H1 (cell line): ENCODE measurements around the gene MOV10L1. TPM values are rescaled to one million over a fixed set of nuclear protein-coding genes. Genes with fewer than 3 reads are reported as not detected.

ENCODE experiments used
- BACH1 ChIP-seq: IDR thresholded peaks from 2 replicates; pipeline ENCODE4 v1.6.1; 2012; ENCODE audit warnings: low read length, improper control_type of control experiment
- CBX8 ChIP-seq: fragments of 300-800, 300-1000 bp; sonication (generic); IDR thresholded peaks from 2 replicates; pipeline ENCODE4 v1.7.1; 2016; ENCODE audit warnings: low read depth, low read length, borderline replicate concordance
- GTF2F1 ChIP-seq: IDR thresholded peaks from 2 replicates; pipeline ENCODE4 v1.6.1; 2012; ENCODE audit warnings: low read depth, low read length, improper control_type of control experiment, borderline replicate concordance
- HDAC2 ChIP-seq, 2 experiments: fragments of 300-600 bp in 1 of 2; sonication (generic) in 1 of 2; IDR thresholded peaks; 2 replicates each; pipeline ENCODE4 v1.6.1; 2011 to 2012; ENCODE audit warnings: low read depth in 2 of 2, low read length in 2 of 2, mild to moderate bottlenecking in 2 of 2, moderate library complexity in 2 of 2, borderline replicate concordance in 1 of 2, inconsistent platforms in 1 of 2
- KDM1A ChIP-seq: fragments of 200-600, 300-600 bp; sonication (generic); IDR thresholded peaks from 2 replicates; pipeline ENCODE4 v1.7.1; 2016; ENCODE audit warnings: mild to moderate bottlenecking, low read length, borderline replicate concordance
- MAFK ChIP-seq: IDR thresholded peaks from 2 replicates; pipeline ENCODE4 v1.6.1; 2012; ENCODE audit warnings: low read depth, mild to moderate bottlenecking, improper control_type of control experiment, low read length
- NANOG ChIP-seq: IDR thresholded peaks from 2 replicates; pipeline ENCODE4 v1.6.1; 2011; ENCODE audit warnings: low read length, low read depth, mild to moderate bottlenecking, inconsistent platforms; ENCODE audit not compliant: insufficient read depth, poor library complexity, severe bottlenecking
- RBBP5 ChIP-seq: IDR thresholded peaks from 2 replicates; pipeline ENCODE4 v1.7.1; 2012; ENCODE audit warnings: low read depth, mild to moderate bottlenecking, inconsistent platforms, low read length, moderate library complexity, borderline replicate concordance
- SP1 ChIP-seq: IDR thresholded peaks from 2 replicates; pipeline ENCODE4 v1.6.1; 2011; ENCODE audit warnings: low read depth, low read length
- SP4 ChIP-seq: IDR thresholded peaks from 2 replicates; pipeline ENCODE4 v1.6.1; 2012; ENCODE audit warnings: low read length, inconsistent platforms
- SUZ12 ChIP-seq: fragments of 200-600 bp; sonication (generic); IDR thresholded peaks from 2 replicates; pipeline ENCODE4 v1.6.1; 2012; ENCODE audit warnings: mild to moderate bottlenecking, inconsistent platforms, low read length, moderate library complexity, mixed read lengths
- TAF7 ChIP-seq: optimal IDR thresholded peaks from 2 replicates; pipeline ENCODE3; 2011; ENCODE audit warnings: low read depth, mild to moderate bottlenecking, inconsistent platforms, low read length, moderate library complexity, borderline replicate concordance
- YY1 ChIP-seq: IDR thresholded peaks from 2 replicates; pipeline ENCODE4 v1.6.1; 2011; ENCODE audit warnings: low read depth, mild to moderate bottlenecking, low read length
- polyA plus RNA-seq, 7 experiments: library from polyadenylated mRNA; depleted of rRNA in 3 of 7; stranded (reverse) in 5 of 7; unstranded in 2 of 7; fragments of >200 nt in 5 of 7; fragments of 200-250 nt in 2 of 7; gene quantifications; 1 replicate in 5 of 7; 2 replicates in 1 of 7; 4 replicates in 1 of 7; pipeline versions ENCODE4 v1.2.1 to v1.2.3, GENCODE V29; 2011 to 2013; ENCODE audit warnings: missing spikeins in 2 of 7, mixed read lengths in 2 of 7
- total RNA-seq: library from RNA; stranded (reverse); fragmentation: NEBNext Ultra II Directional; extraction: Animal tissue kit (Norgen Biotek cat#: 25700); gene quantifications from 2 replicates; pipeline ENCODE4 v1.2.1, GENCODE V29; 2021
- TF ChIP-seq, protein P1 (sequence below): IDR thresholded peaks from 2 replicates; pipeline ENCODE4 v1.6.1; 2012; ENCODE audit warnings: low read length, inconsistent platforms
- TF ChIP-seq, protein P2 (sequence below): IDR thresholded peaks from 2 replicates; pipeline ENCODE4 v1.6.1; 2011; ENCODE audit warnings: low read depth, mild to moderate bottlenecking, low read length; ENCODE audit not compliant: insufficient read depth
- TF ChIP-seq, protein P3 (sequence below), 3 experiments: IDR thresholded peaks; 1 replicate in 2 of 3; 2 replicates in 1 of 3; pipeline versions ENCODE4 v1.5.1 to v1.6.1; 2011; ENCODE audit warnings: low read length in 3 of 3, mild to moderate bottlenecking in 3 of 3, inconsistent platforms in 2 of 3, low read depth in 1 of 3, moderate library complexity in 1 of 3; ENCODE audit not compliant: insufficient read depth in 1 of 3; ENCODE audit errors: control extremely low read depth in 1 of 3
- TF ChIP-seq, protein P4 (sequence below): IDR thresholded peaks from 2 replicates; pipeline ENCODE4 v1.6.1; 2012; ENCODE audit warnings: inconsistent platforms

The MOV10L1 gene
- total and polyA plus RNA-seq, 2 of the 8 experiments (the other 6 are each of a cell fraction or from before 2014, with no cell fraction given): 0.32 TPM; not detected in 1

DNA sequence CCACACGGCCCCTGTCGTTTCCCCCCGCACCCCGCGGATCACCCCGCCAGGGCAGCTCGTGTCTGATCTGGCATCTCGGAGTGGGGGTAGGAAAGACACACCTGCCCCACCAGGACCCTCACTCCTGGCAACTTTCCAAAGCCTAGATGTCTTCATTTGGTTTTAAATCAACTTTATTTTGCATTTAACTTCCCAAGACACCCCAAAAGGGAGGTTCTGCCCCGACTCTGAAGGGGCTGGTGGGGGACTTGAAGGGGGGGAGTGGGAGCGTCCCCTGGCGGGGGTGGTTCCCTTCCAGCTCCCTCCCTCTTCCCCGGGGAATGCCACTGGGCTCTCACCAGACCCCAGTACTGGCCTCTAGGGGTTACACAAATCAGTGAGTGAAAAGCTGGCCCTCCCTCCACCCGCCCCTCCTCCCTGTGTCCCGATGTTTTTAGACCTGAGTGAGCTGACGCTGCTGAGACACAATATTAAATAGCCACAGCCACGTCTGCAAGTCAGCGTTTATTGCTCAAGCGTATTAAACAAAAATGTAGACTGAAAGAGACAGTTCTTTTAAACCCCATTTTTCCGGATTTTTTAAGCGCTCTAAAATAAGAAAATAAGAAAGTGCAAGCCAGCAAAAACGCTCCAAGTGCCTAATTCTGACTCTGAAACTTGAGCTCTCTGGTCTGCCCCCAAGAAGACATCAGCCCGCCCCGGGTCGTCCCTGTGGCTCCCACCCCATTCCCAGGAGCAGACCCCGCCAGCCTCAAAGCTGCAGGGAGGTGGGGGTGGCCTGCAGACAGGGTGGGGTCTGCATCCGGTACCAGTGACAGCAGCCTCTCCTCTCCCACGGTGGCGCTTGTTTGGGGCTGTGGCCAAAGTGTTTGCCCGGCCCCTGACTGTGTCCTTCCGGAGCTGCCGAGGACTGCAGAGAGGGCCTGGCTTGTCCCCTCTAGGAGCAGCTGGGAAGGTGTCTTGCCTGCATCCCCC is 30.6 kb upstream of the MOV10L1 start (continued):
- TF ChIP-seq HDAC2 (IDR thresholded peaks at IDR 0.05; ENCODE audit: borderline replicate concordance in 1 of 2, low read depth in 2 of 2, low read length in 2 of 2): no peak
- TF ChIP-seq TAF7: no peak
- TF ChIP-seq NANOG: no peak
- no peak for TF ChIP-seq RBBP5
- no peak for TF ChIP-seq SP1
- no peak for TF ChIP-seq SP4
- no peak for TF ChIP-seq CBX8
- TF ChIP-seq, protein P1, sequence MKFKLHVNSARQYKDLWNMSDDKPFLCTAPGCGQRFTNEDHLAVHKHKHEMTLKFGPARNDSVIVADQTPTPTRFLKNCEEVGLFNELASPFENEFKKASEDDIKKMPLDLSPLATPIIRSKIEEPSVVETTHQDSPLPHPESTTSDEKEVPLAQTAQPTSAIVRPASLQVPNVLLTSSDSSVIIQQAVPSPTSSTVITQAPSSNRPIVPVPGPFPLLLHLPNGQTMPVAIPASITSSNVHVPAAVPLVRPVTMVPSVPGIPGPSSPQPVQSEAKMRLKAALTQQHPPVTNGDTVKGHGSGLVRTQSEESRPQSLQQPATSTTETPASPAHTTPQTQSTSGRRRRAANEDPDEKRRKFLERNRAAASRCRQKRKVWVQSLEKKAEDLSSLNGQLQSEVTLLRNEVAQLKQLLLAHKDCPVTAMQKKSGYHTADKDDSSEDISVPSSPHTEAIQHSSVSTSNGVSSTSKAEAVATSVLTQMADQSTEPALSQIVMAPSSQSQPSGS: no peak
- TF ChIP-seq KDM1A: no peak
- TF ChIP-seq, protein P2, sequence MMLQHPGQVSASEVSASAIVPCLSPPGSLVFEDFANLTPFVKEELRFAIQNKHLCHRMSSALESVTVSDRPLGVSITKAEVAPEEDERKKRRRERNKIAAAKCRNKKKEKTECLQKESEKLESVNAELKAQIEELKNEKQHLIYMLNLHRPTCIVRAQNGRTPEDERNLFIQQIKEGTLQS: no peak
- TF ChIP-seq, protein P3, sequence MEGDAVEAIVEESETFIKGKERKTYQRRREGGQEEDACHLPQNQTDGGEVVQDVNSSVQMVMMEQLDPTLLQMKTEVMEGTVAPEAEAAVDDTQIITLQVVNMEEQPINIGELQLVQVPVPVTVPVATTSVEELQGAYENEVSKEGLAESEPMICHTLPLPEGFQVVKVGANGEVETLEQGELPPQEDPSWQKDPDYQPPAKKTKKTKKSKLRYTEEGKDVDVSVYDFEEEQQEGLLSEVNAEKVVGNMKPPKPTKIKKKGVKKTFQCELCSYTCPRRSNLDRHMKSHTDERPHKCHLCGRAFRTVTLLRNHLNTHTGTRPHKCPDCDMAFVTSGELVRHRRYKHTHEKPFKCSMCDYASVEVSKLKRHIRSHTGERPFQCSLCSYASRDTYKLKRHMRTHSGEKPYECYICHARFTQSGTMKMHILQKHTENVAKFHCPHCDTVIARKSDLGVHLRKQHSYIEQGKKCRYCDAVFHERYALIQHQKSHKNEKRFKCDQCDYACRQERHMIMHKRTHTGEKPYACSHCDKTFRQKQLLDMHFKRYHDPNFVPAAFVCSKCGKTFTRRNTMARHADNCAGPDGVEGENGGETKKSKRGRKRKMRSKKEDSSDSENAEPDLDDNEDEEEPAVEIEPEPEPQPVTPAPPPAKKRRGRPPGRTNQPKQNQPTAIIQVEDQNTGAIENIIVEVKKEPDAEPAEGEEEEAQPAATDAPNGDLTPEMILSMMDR (IDR thresholded peaks at IDR 0.05; ENCODE audit: control extremely low read depth in 1 of 3, insufficient read depth in 1 of 3, low read depth in 1 of 3, low read length in 3 of 3): peak; percentile 44 to 49 (median 48)
- peak; percentile 45; the same call in 1 of the 2 replicates for TF ChIP-seq MAFK
- TF ChIP-seq GTF2F1: no peak
- no peak for TF ChIP-seq YY1
- TF ChIP-seq BACH1: no peak; the same call in 1 of the 2 replicates
- TF ChIP-seq SUZ12: peak; percentile 16; the same call in 1 of the 2 replicates
- TF ChIP-seq, protein P4, sequence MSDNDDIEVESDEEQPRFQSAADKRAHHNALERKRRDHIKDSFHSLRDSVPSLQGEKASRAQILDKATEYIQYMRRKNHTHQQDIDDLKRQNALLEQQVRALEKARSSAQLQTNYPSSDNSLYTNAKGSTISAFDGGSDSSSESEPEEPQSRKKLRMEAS: no peak
